Mucosa of gallbladder (tissue), 1 donor: ENCODE data around the gene NLRP9. TPM values are rescaled to one million over a fixed set of nuclear protein-coding genes. Genes with fewer than 3 reads are reported as not detected.

Experiments
- DNase-seq: peaks from one replicate; pipeline ENCODE4 v3.0.0-alpha.2; 2020; ENCODE audit warnings: low spot score
- total RNA-seq: library from RNA; stranded (reverse); gene quantifications from one replicate; pipeline ENCODE4 v1.2.1, GENCODE V29; 2021
- donor health status: DM: no; HTN: no; CAD: no.

Gene NLRP9
- total RNA-seq, 1 donor from 2014 or later = not detected

GRCh38 chr19:55703790-55704215, 34.4 kb downstream of the NLRP9 start:
- DNase-seq = peak; percentile 50

- no peak for DNase-seq
Observed at GRCh38 chr19:55702131-55702627, 36.0 kb downstream of the NLRP9 start.

GRCh38 chr19:55700813-55701212, 37.4 kb downstream of the NLRP9 start:
- no peak for DNase-seq

GRCh38 chr19:55699221-55699620, 39.0 kb downstream of the NLRP9 start:
- no peak for DNase-seq

GRCh38 chr19:55698256-55698655, 39.9 kb downstream of the NLRP9 start:
- DNase-seq = no peak

GRCh38 chr19:55697698-55698097, 40.5 kb downstream of the NLRP9 start:
- DNase-seq = no peak

- DNase-seq = no peak
Observed at GRCh38 chr19:55697069-55697440, 41.1 kb downstream of the NLRP9 start.

GRCh38 chr19:55696301-55697068, 41.7 kb downstream of the NLRP9 start:
- no peak for DNase-seq

GRCh38 chr19:55695511-55696290, 42.5 kb downstream of the NLRP9 start:
- no peak for DNase-seq

GRCh38 chr19:55694656-55695491, 43.3 kb downstream of the NLRP9 start:
- DNase-seq = no peak

GRCh38 chr19:55694241-55694655, 44.0 kb downstream of the NLRP9 start:
- DNase-seq = no peak

GRCh38 chr19:55693336-55693974, 44.7 kb downstream of the NLRP9 start:
- DNase-seq = no peak

GRCh38 chr19:55692681-55693081, 45.5 kb downstream of the NLRP9 start:
- no peak for DNase-seq

- DNase-seq = no peak
Observed at GRCh38 chr19:55691561-55692481, 46.4 kb downstream of the NLRP9 start.

GRCh38 chr19:55690769-55691545, 47.2 kb downstream of the NLRP9 start:
- no peak for DNase-seq

- no peak for DNase-seq
Observed at GRCh38 chr19:55690109-55690768, 48.0 kb downstream of the NLRP9 start.

- no peak for DNase-seq
Observed at GRCh38 chr19:55689411-55690108, 48.6 kb downstream of the NLRP9 start.
